Skeletal muscle tissue (tissue), 4 donors: Measurements from ENCODE around the gene PHACTR1. TPM values are rescaled to one million over a fixed set of nuclear protein-coding genes. Genes with fewer than 3 reads are reported as not detected.

Experiments used
- H3K27ac ChIP-seq: one replicate; pipeline ENCODE4 v1.7.0; 2013; ENCODE audit warnings: mild to moderate bottlenecking, low read depth, low read length, inconsistent platforms
- H3K27me3 ChIP-seq, 3 donors: one replicate each; pipeline ENCODE4 v1.7.0; 2013; ENCODE audit warnings: low read length in 3 of 3; ENCODE audit not compliant: control insufficient read depth in 3 of 3, insufficient read depth in 3 of 3
- H3K36me3 ChIP-seq, 3 donors: one replicate each; pipeline ENCODE4 v1.7.0; 2013; ENCODE audit warnings: low read length in 3 of 3; ENCODE audit not compliant: control insufficient read depth in 3 of 3, insufficient read depth in 3 of 3
- H3K4me1 ChIP-seq, 3 donors: one replicate each; pipeline ENCODE4 v1.7.0; 2013; ENCODE audit warnings: low read length in 3 of 3, mild to moderate bottlenecking in 3 of 3; ENCODE audit not compliant: control insufficient read depth in 3 of 3, insufficient read depth in 3 of 3
- H3K4me3 ChIP-seq, 3 donors: one replicate each; pipeline ENCODE4 v1.7.0; 2013; ENCODE audit warnings: low read length in 3 of 3
- H3K9ac ChIP-seq, 3 donors: one replicate each; pipeline ENCODE4 v1.7.0; 2013; ENCODE audit warnings: low read length in 3 of 3, mild to moderate bottlenecking in 3 of 3, moderate library complexity in 2 of 3, low read depth in 1 of 3
- H3K9me3 ChIP-seq, 3 donors: one replicate each; pipeline ENCODE4 v1.7.0; 2013; ENCODE audit warnings: low read length in 3 of 3; ENCODE audit not compliant: control insufficient read depth in 3 of 3
- total RNA-seq: library from RNA; depleted of rRNA; stranded (reverse); fragments of >200 nt; gene quantifications from one replicate; pipeline ENCODE4 v1.2.3, GENCODE V29; 2014
- donor health status: Osteomylitis.

Gene PHACTR1
- total RNA-seq, 1 donor from 2014 or later, result 5.7 TPM

DNA sequence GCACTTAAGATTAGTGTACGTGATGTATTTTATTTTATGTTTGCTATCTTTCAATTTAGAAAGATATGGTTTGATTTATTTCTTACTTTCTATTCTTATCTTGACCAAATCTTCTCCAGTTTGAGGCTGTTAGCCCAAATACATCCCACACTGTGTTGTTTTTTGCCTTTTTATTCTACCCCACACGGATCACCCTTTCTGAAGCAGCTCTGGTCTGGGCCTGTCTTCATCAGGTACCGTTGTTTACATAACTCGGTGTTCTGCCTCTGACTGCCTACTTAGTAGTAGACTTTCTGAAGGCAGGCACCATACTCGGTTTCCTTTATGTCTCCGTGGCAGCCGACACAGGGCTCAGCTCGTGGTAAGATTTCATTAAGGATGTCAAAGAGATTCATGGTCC lies 95.0 kb downstream of the PHACTR1 start:
- Histone ChIP-seq H3K27ac (no peak overlapping the region), H3K27me3 (no peaks in the 10 kb centered on the region), H3K36me3 (no peaks in the 10 kb centered on the region), H3K4me1 (no peaks in the 10 kb centered on the region), H3K9me3 (no peaks in the 10 kb centered on the region), H3K9ac (no peak overlapping the region), H3K4me3 (no peak overlapping the region)

DNA sequence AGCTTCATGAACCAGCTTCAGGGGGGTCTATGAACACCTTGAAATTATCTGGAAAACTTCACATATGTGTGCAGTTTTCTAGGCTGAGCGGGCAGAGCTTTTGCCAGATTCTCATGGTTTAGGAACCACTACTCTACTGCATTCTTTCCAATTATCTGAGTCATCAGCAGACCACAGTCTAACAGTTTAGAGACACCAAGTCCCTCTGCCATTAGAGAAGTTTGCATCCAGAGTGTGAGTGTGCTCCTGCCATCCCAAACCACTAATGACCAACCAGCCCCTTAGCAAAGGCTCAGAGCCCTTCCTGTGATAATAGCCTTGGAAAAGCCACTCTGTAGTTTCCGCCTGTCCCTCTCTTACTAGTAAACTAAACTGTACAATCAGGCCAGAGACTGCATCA lies 96.8 kb downstream of the PHACTR1 start:
- no peaks in the 10 kb centered on the region for H3K27me3 ChIP-seq
- H3K4me3 ChIP-seq, result no peak overlapping the region
- no peaks in the 10 kb centered on the region for H3K9me3 ChIP-seq
- no peaks in the 10 kb centered on the region for H3K36me3 ChIP-seq
- no peaks in the 10 kb centered on the region for H3K4me1 ChIP-seq
- H3K9ac ChIP-seq, result no peak overlapping the region
- H3K27ac ChIP-seq, result no peak overlapping the region

DNA sequence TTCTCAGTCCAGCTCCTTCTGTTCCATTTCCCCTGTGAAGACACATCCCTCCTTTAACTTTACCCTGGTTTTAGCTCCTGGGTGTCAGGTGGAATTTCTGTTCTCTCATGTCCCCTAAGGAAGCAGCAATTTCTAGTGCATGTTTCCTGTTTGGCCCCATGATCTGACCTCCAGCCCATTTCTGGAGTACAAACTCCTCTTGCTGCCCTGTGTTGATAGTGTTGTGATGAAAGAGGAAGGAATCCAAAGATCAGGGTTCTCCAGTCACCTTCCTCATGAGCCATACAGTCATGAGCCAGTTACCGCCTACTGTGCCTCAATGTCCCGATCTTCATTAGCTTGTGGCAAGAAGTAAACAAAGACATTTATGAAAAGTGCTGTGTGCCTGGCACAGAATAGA lies 97.4 kb downstream of the PHACTR1 start:
- Histone ChIP-seq H3K4me3 (no peak overlapping the region), H3K9ac (no peak overlapping the region), H3K9me3 (no peaks in the 10 kb centered on the region), H3K27me3 (no peaks in the 10 kb centered on the region), H3K4me1 (no peaks in the 10 kb centered on the region), H3K36me3 (no peaks in the 10 kb centered on the region), H3K27ac (no peak overlapping the region)

- H3K9ac ChIP-seq, result no peak overlapping the region
- no peaks in the 10 kb centered on the region for H3K36me3 ChIP-seq
- H3K4me1 ChIP-seq, result no peaks in the 10 kb centered on the region
- H3K4me3 ChIP-seq, result no peak overlapping the region
- H3K27ac ChIP-seq, result no peak overlapping the region
- no peaks in the 10 kb centered on the region for H3K27me3 ChIP-seq
- no peaks in the 10 kb centered on the region for H3K9me3 ChIP-seq
Observed at GRCh38 chr6:12815089-12815488, 98.5 kb downstream of the PHACTR1 start.

- H3K36me3 ChIP-seq, result no peaks in the 10 kb centered on the region
- H3K9me3 ChIP-seq, result no peaks in the 10 kb centered on the region
Observed at GRCh38 chr6:12815884-12816600, 99.5 kb downstream of the PHACTR1 start.

DNA sequence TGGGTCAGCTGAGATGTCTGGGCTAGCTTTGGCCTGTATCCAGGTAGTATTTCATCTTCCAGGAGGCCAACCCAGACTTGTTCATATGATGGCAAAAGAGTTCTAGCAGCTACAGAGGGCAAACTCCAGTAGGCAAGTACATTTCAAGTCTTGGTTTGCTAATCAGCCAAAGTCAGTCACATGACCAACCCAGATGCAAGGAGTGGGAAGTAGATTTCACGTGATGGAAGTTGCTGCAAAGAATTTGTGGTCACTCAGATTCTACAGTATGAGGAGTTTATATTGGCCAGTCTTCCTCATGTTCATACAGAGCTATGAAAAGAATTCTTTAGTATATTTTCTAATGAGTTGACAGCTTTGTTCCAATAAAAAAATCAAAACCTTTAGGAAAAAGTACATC lies 101.8 kb downstream of the PHACTR1 start:
- no peaks in the 10 kb centered on the region for H3K27me3 ChIP-seq
- no peak overlapping the region for H3K4me3 ChIP-seq
- no peak overlapping the region for H3K27ac ChIP-seq
- no peaks in the 10 kb centered on the region for H3K4me1 ChIP-seq
- H3K36me3 ChIP-seq, result no peaks in the 10 kb centered on the region
- H3K9ac ChIP-seq, result no peak overlapping the region
- no peaks in the 10 kb centered on the region for H3K9me3 ChIP-seq

More at GRCh38 chr6:12815884-12816600, 99.5 kb downstream of the PHACTR1 start:
- Histone ChIP-seq H3K4me3 (no peak overlapping the region), H3K27me3 (no peaks in the 10 kb centered on the region), H3K9ac (no peak overlapping the region), H3K27ac (no peak overlapping the region), H3K4me1 (no peaks in the 10 kb centered on the region)

- no peaks in the 10 kb centered on the region for H3K36me3 ChIP-seq
- H3K9ac ChIP-seq, result no peak overlapping the region
- H3K4me3 ChIP-seq, result no peak overlapping the region
- H3K4me1 ChIP-seq, result no peaks in the 10 kb centered on the region
- H3K27me3 ChIP-seq, result no peaks in the 10 kb centered on the region
- H3K9me3 ChIP-seq, result no peaks in the 10 kb centered on the region
- H3K27ac ChIP-seq, result no peak overlapping the region
Observed at GRCh38 chr6:12823847-12824246, 107.3 kb downstream of the PHACTR1 start.

DNA sequence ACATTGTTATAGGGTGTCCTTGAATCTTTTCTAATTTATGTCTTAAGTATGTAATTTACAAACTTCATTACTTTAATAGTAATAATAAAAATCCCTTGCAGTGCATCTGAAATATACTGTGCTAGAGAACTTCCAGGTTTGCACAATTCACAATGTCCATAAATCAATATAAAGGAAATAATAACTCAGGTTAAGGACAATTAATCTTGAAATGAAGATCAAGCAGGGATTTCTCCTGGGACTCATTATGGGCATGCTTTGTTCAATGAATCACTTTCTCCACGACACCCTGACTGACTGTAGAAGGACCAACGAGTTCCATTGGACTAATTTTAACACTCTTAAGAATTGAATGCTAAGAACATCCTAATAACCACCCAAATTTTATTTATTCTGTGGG lies 110.0 kb downstream of the PHACTR1 start:
- Histone ChIP-seq H3K9ac (no peak overlapping the region), H3K4me1 (no peaks in the 10 kb centered on the region), H3K4me3 (no peak overlapping the region), H3K27ac (no peak overlapping the region), H3K9me3 (no peaks in the 10 kb centered on the region), H3K27me3 (no peaks in the 10 kb centered on the region), H3K36me3 (no peaks in the 10 kb centered on the region)

- H3K9me3 ChIP-seq, result no peaks in the 10 kb centered on the region
- no peaks in the 10 kb centered on the region for H3K4me1 ChIP-seq
- no peaks in the 10 kb centered on the region for H3K36me3 ChIP-seq
- H3K9ac ChIP-seq, result no peak overlapping the region
- no peaks in the 10 kb centered on the region for H3K27me3 ChIP-seq
- no peak overlapping the region for H3K4me3 ChIP-seq
- no peak overlapping the region for H3K27ac ChIP-seq
Observed at GRCh38 chr6:12827921-12828320, 111.4 kb downstream of the PHACTR1 start.

DNA sequence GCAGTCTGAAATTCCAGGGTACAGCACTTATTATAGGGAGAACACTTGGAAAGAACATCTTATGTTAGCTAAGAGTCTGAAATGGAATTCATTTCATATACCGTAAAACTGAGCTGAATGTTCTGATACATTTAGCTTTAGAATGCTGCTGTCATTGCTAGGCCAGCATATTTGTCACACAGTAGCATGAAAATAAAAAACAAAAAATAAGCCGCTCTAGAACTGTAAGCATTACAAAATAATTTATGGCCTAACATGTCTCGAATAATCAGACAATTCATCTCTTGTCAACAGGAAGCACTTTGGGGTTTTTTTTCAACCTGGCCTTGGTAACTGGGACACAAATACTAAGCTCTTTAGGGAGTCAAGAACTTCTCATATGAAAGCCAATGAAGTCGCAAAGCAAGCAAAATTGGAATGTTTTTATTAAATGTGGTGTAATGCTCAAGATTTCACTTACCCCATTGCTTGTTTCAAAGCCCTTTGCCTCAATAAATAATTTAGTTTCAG lies 115.7 kb downstream of the PHACTR1 start:
- Histone ChIP-seq H3K9me3 (peaks cover 0 to 2% (median 0%) of the 10 kb centered on the region in 3 donors), H3K27ac (no peak overlapping the region), H3K9ac (no peak overlapping the region), H3K27me3 (no peaks in the 10 kb centered on the region), H3K4me3 (no peak overlapping the region), H3K4me1 (no peaks in the 10 kb centered on the region), H3K36me3 (no peaks in the 10 kb centered on the region)
